Common myeloid progenitor, CD34-positive (primary cell): Measurements from ENCODE around the gene STARD10.
A peak's percentile ranks its signal among the peaks of the same experiment; 100 is the strongest.

Experiments used
- CTCF ChIA-PET: fragments of 350-600 bp; sonication (Branson Sonifier 250); formaldehyde crosslinking; loops from one replicate; lab custom pipeline; 2021; ENCODE audit warnings: antibody characterized with exemption; lab: Charles Lee
- POLR2A ChIA-PET: fragments of 350-600 bp; sonication (Branson Sonifier 250); formaldehyde crosslinking; loops from one replicate; lab custom pipeline; 2021; ENCODE audit warnings: antibody characterized with exemption; lab: Charles Lee
- DNase-seq, 3 donors: peaks; one replicate each; pipeline versions ENCODE4 v3.0.0 to v3.0.0-alpha.2; 2013
- H3K27ac ChIP-seq, 2 experiments: 1 replicate in 1 of 2; 2 replicates in 1 of 2; pipeline ENCODE4 v1.7.0; 2013; ENCODE audit warnings: inconsistent platforms in 2 of 2, low read length in 2 of 2, mild to moderate bottlenecking in 2 of 2, low read depth in 1 of 2, moderate library complexity in 1 of 2; ENCODE audit not compliant: severe bottlenecking in 2 of 2, insufficient read depth in 1 of 2, poor library complexity in 1 of 2
- H3K27me3 ChIP-seq, 5 experiments: replicated peaks in 2 of 5; 1 replicate in 3 of 5; 2 replicates in 2 of 5; pipeline versions ENCODE4 v1.6.1 to v1.7.0; 2013; ENCODE audit warnings: low read length in 4 of 5, mild to moderate bottlenecking in 2 of 5, moderate library complexity in 2 of 5, inconsistent platforms in 1 of 5; ENCODE audit not compliant: insufficient read depth in 5 of 5, control insufficient read depth in 4 of 5
- H3K36me3 ChIP-seq, 4 experiments: 1 replicate in 2 of 4; 2 replicates in 2 of 4; pipeline versions ENCODE4 v1.6.1 to v1.7.0; 2013; ENCODE audit warnings: low read length in 3 of 4, control low read depth in 1 of 4, mild to moderate bottlenecking in 1 of 4; ENCODE audit not compliant: control insufficient read depth in 4 of 4, insufficient read depth in 4 of 4
- H3K4me1 ChIP-seq, 4 experiments: 1 replicate in 3 of 4; 2 replicates in 1 of 4; pipeline versions ENCODE4 v1.6.1 to v1.7.1; 2013; ENCODE audit warnings: low read length in 3 of 4, mild to moderate bottlenecking in 3 of 4, control low read depth in 1 of 4, inconsistent platforms in 1 of 4, moderate library complexity in 1 of 4; ENCODE audit not compliant: control insufficient read depth in 4 of 4, insufficient read depth in 4 of 4; ENCODE audit errors: control extremely low read depth in 1 of 4
- H3K4me3 ChIP-seq, 7 experiments: 1 replicate in 4 of 7; 2 replicates in 3 of 7; pipeline versions ENCODE4 v1.5.1 to v1.7.0; 2013; ENCODE audit warnings: mild to moderate bottlenecking in 7 of 7, low read length in 6 of 7, moderate library complexity in 6 of 7, inconsistent platforms in 2 of 7, low read depth in 2 of 7, control low read depth in 1 of 7; ENCODE audit not compliant: insufficient read depth in 4 of 7, control insufficient read depth in 1 of 7; ENCODE audit errors: extremely low read depth in 1 of 7
- H3K9me3 ChIP-seq, 5 experiments: 1 replicate in 4 of 5; 2 replicates in 1 of 5; pipeline versions ENCODE4 v1.6.1 to v1.7.1; 2013; ENCODE audit warnings: low read length in 4 of 5, mild to moderate bottlenecking in 2 of 5, inconsistent platforms in 1 of 5, low read depth in 1 of 5, moderate library complexity in 1 of 5; ENCODE audit not compliant: control insufficient read depth in 4 of 5, insufficient read depth in 2 of 5; ENCODE audit errors: control extremely low read depth in 1 of 5
- WGBS: methylation state at CpG from one replicate; pipeline ENCODE4 v1.1.5; 2013; ENCODE audit not compliant: insufficient coverage; 5-methylcytosine and 5-hydroxymethylcytosine counted together

The STARD10 gene

GRCh38 chr11:72740060-72740424 is 53.8 kb downstream of the STARD10 start:
- Histone ChIP-seq H3K4me1 (peaks cover 17 to 97% (median 88%) of the 10 kb centered on the region in 4 experiments), H3K27ac (peak overlapping the region; percentile 10 to 93), H3K4me3 (no peak overlapping the region), H3K9me3 (no peaks in the 10 kb centered on the region), H3K27me3 (no peaks in the 10 kb centered on the region), H3K36me3 (peaks cover 0 to 2% (median 0%) of the 10 kb centered on the region in 4 experiments)
- WGBS, result no CpG with 5 or more reads among the region's 2 CpGs
- DNase-seq, result no peak
- CTCF ChIA-PET, result interaction anchor here (0.7 to 10.8 kb wide), 6 partner anchors 9 to 121 kb away, joined by 3 to 108 read pairs (median 4); partner anchors contain the start of gene STARD10
- POLR2A ChIA-PET, result no interaction called here

DNA sequence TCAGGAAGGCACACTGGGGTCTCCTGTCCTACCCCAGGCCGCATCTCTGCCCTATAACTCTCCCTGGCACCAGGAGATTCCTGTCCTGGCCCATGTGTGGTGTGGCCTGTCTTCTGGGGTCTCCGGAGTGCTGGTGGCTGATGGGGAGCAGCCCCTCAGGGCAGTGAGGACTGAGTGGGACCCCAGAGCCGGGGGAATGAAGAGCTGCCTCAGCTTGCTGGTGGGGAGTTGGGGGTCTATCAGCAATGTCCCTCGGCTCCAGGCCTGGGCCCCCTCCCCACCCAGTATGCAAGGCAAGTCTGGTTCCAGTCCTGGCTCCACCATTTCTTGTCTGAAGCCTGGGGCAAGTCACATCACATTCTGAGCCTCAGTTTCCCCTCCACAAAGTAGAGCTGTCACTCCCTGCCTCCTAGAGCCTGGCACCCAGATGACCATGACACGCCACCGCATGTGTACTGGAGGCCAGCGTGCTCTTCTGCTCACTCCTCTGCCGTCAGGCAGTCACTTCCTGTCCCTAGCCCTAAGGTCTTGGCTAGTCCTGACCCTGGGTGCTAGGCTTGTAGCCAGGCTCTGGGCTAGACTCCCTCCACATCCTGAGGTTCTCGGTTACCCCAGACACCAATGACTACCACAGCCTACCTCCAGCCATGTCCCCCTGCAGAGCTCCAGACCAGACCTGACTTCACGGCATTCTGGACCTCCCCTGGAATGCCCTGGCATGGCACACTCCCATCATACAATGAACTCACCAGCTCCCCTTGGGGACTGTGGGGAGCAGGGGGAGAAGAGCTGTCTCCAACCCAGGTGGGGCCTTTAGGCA is 54.4 kb downstream of the STARD10 start:
- Histone ChIP-seq H3K4me1 (peaks cover 17 to 98% (median 87%) of the 10 kb centered on the region in 4 experiments), H3K27me3 (no peaks in the 10 kb centered on the region), H3K9me3 (no peaks in the 10 kb centered on the region), H3K27ac (peak overlapping the region; percentile 87 to 93), H3K36me3 (peaks cover 0 to 2% (median 0%) of the 10 kb centered on the region in 4 experiments), H3K4me3 (peak overlapping the region in 6 of 7 experiments; percentile 8 to 70 (median 50))
- 77% methylated on average over 4 of the region's 10 CpGs for WGBS
- ChIA-PET CTCF (interaction anchor here (0.7 to 10.8 kb wide), 8 partner anchors 10 to 121 kb away, joined by 3 to 108 read pairs (median 4); partner anchors contain the start of gene STARD10), POLR2A (no interaction called here)
- no peak for DNase-seq

DNA sequence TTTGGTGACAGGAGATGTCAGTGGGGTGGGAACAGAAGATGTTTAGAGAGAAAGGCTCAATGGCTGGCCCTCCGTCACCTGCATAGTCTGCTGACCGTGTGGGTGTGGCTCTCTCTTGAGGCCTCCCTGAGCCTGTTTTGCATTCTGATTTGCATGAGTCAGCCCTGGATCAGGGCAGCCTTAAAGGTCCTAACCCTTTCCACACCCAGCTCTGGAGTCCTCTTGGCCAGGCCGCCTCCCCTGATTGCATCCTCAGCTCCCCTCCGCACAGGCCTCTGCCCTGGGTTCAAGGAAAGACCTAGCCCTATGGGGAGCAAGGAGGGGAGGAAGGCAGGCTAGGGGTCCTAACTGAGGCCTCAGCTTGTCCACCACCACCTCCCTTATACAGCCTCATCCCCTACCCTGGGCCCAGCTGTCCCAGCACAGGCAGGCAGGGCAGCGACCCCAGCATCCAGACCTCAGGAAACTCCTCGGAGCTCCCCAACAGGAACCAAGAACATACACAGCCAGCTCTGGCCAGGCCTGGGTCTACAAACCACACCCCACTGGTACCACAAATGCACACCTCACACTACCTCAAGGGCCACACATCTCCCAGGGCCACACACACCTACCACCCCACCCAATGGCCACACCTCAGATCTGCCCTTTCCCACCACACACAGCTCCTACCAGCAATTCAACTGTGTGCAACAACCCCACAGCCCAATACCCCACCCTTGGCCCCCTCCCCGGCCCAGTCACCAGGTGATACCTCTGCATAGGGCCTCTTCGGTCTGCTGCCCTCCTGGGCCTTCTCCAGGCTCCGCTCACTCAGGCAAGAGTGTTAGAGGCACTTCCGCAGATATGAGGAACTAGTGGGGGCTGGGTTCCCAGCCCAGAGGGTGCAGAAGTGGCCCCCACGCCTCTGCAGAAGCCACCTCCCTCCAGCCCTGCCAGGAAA is 55.4 kb downstream of the STARD10 start:
- Histone ChIP-seq H3K27me3 (no peaks in the 10 kb centered on the region), H3K4me3 (peak overlapping the region in 6 of 7 experiments; percentile 30 to 70 (median 50))
- CTCF ChIA-PET, result interaction anchor here (0.6 to 10.8 kb wide), 10 partner anchors 11 to 75 kb away, joined by 3 to 108 read pairs (median 4); partner anchors contain the start of gene STARD10

GRCh38 chr11:72737336-72737735 is 56.5 kb downstream of the STARD10 start:
- ChIA-PET CTCF (interaction anchor here (0.9 to 10.8 kb wide), 6 partner anchors 11 to 76 kb away, joined by 3 to 108 read pairs (median 4); partner anchors contain the start of gene STARD10), POLR2A (interaction anchor here (0.7 to 1.8 kb wide), 2 partner anchors 77 kb away, joined by 3 to 19 read pairs; partner anchors contain the start of gene ATG16L2)
- H3K9me3 ChIP-seq, result no peaks in the 10 kb centered on the region
- H3K4me3 ChIP-seq, result peak overlapping the region in 3 of 7 experiments; percentile 6 to 62 (median 57)
- peak overlapping the region; percentile 87 to 93 for H3K27ac ChIP-seq
- H3K4me1 ChIP-seq, result peaks cover 14 to 86% (median 73%) of the 10 kb centered on the region in 4 experiments
- 100% methylated on average over 1 of the region's 1 CpG for WGBS
- H3K36me3 ChIP-seq, result peaks cover 0 to 9% (median 0%) of the 10 kb centered on the region in 4 experiments
- no peaks in the 10 kb centered on the region for H3K27me3 ChIP-seq
- DNase-seq, result no peak

More for the DNA sequence above, 55.4 kb downstream of the STARD10 start:
- WGBS, result 36% methylated on average over 9 of the region's 11 CpGs
- DNase-seq, result peak in 2 of 3 donors; percentile 63 to 72
- Histone ChIP-seq H3K27ac (peak overlapping the region; percentile 87 to 93), H3K4me1 (peaks cover 17 to 91% (median 78%) of the 10 kb centered on the region in 4 experiments), H3K9me3 (no peaks in the 10 kb centered on the region), H3K36me3 (peaks cover 0 to 2% (median 0%) of the 10 kb centered on the region in 4 experiments)
- POLR2A ChIA-PET, result interaction anchor here (0.7 kb wide), 1 partner anchor 76 kb away, joined by 3 read pairs; the partner anchor contains the start of gene ATG16L2

DNA sequence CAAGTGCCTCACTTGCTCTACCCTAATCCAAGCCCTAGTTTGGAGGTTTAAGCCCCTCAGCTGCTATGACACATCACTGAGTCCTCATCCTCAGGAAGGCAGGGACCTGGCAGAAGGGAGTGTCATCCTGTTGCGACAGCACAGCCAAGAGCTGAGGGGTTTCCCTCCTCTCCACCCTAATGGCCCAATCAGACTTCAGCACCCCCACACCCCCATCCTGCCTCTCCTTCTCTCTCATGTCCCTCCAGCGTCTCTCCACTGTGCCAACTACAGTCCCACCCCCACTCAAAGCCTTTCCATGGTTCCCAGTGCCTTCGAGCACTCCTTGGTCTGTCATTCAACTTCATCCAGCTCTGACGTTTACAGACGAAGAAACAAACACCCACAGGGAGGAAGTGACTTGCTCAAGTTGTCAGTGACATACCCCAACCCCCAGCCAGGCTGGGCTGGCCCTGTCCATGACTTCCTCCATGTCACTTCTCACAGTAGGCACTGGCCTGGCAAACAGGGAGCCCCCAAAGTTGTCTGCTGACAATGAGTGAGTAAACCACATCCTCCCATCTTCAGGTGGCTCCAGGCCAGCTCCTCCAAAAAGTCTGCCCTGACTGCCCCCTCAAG is 57.3 kb downstream of the STARD10 start:
- POLR2A ChIA-PET, result interaction anchor here (0.6 to 1.8 kb wide), 7 partner anchors 14 to 453 kb away, joined by 3 to 19 read pairs (median 4); partner anchors contain the start of gene ATG16L2
- H3K27ac ChIP-seq, result peak overlapping the region; percentile 87 to 93
- WGBS, result 0% methylated on average over 5 of the region's 5 CpGs
- no peaks in the 10 kb centered on the region for H3K9me3 ChIP-seq
- CTCF ChIA-PET, result interaction anchor here (0.6 to 10.8 kb wide), 7 partner anchors 10 to 57 kb away, joined by 3 to 108 read pairs (median 4); partner anchors contain the start of gene STARD10
- peaks cover 8 to 78% (median 65%) of the 10 kb centered on the region in 4 experiments for H3K4me1 ChIP-seq
- H3K36me3 ChIP-seq, result peaks cover 0 to 17% (median 1%) of the 10 kb centered on the region in 4 experiments
- peak; percentile 91 to 98 (median 97) for DNase-seq
- H3K4me3 ChIP-seq, result peak overlapping the region in 4 of 7 experiments; percentile 40 to 62 (median 52)
- no peaks in the 10 kb centered on the region for H3K27me3 ChIP-seq
